IMR-90 (cell line): ENCODE data around the gene KCNIP1. TPM values are rescaled to one million over a fixed set of nuclear protein-coding genes. Genes with fewer than 3 reads are reported as not detected.

ENCODE experiments used
- ATAC-seq: fragments of 200-7000 bp; cut with Tn5 transposase; 2 replicates; pipeline ENCODE4 v1.9.1; 2020; ENCODE audit warnings: low read depth, mild to moderate bottlenecking, moderate library complexity
- BruUV-seq: library from RNA; stranded (reverse); fragments of 400-500 nt; replicated peaks from 2 replicates; lab custom pipeline; 2021; lab: Mats Ljungman, UMichigan
- CTCF ChIA-PET: fragments of 300-600 bp; formaldehyde crosslinking; extraction: SDS; loops from one replicate; lab custom pipeline; 2021; ENCODE audit warnings: antibody characterized with exemption; lab: Yijun Ruan, JAX
- POLR2A ChIA-PET: fragments of 300-600 bp; sonication (Branson Sonifier 250); formaldehyde crosslinking; loops from one replicate; lab custom pipeline; 2022; ENCODE audit warnings: antibody characterized with exemption; ENCODE audit not compliant: unreplicated experiment; lab: Charles Lee
- DNase-seq: peaks from one replicate; pipeline ENCODE4 v3.0.0; 2013
- H2AFZ ChIP-seq: replicated peaks from 2 replicates; pipeline ENCODE3; 2013; ENCODE audit warnings: low read length, mild to moderate bottlenecking; ENCODE audit not compliant: poor library complexity
- H2AK5ac ChIP-seq: 2 replicates; pipeline ENCODE4 v1.6.1; 2013; ENCODE audit warnings: low read depth, low read length, inconsistent platforms
- H2AK9ac ChIP-seq: replicated peaks from 2 replicates; pipeline ENCODE3; 2013; ENCODE audit warnings: mild to moderate bottlenecking, low read depth, low read length, moderate library complexity; ENCODE audit not compliant: poor library complexity
- H2BK120ac ChIP-seq: 2 replicates; pipeline ENCODE4 v1.6.1; 2013; ENCODE audit warnings: low read depth, low read length, inconsistent platforms
- H2BK15ac ChIP-seq: 3 replicates; pipeline ENCODE4 v1.6.1; 2013; ENCODE audit warnings: low read depth, low read length, inconsistent platforms
- H2BK20ac ChIP-seq: 2 replicates; pipeline ENCODE4 v1.6.1; 2013; ENCODE audit warnings: low read depth, mild to moderate bottlenecking, inconsistent platforms, low read length, moderate library complexity
- H2BK5ac ChIP-seq: 2 replicates; pipeline ENCODE4 v1.6.1; 2013; ENCODE audit warnings: mild to moderate bottlenecking, low read depth, low read length, inconsistent platforms; ENCODE audit not compliant: poor library complexity, severe bottlenecking
- H3K14ac ChIP-seq: replicated peaks from 2 replicates; pipeline ENCODE4 v1.6.1; 2013; ENCODE audit warnings: low read depth, low read length, inconsistent platforms
- H3K18ac ChIP-seq: 2 replicates; pipeline ENCODE4 v1.6.1; 2013; ENCODE audit warnings: low read depth, low read length, control low read depth
- H3K23ac ChIP-seq: 2 replicates; pipeline ENCODE4 v1.6.1; 2013; ENCODE audit warnings: low read depth, low read length, inconsistent platforms
- H3K27ac ChIP-seq: 2 replicates; pipeline ENCODE4 v1.5.1; 2013; ENCODE audit warnings: mild to moderate bottlenecking, control low read depth, low read length; ENCODE audit not compliant: insufficient read depth
- H3K27me3 ChIP-seq: 2 replicates; pipeline ENCODE4 v1.6.1; 2013; ENCODE audit warnings: low read length; ENCODE audit not compliant: control insufficient read depth, insufficient read depth
- H3K36me3 ChIP-seq: 2 replicates; pipeline ENCODE4 v1.6.1; 2013; ENCODE audit warnings: low read length, mixed read lengths; ENCODE audit not compliant: control insufficient read depth, insufficient read depth
- H3K4ac ChIP-seq: 2 replicates; pipeline ENCODE4 v1.6.1; 2013; ENCODE audit warnings: low read depth, low read length, inconsistent platforms
- H3K4me1 ChIP-seq: 2 replicates; pipeline ENCODE4 v1.6.1; 2013; ENCODE audit warnings: low read length, mixed read lengths; ENCODE audit not compliant: control insufficient read depth, insufficient read depth
- H3K4me2 ChIP-seq: 2 replicates; pipeline ENCODE4 v1.6.1; 2013; ENCODE audit warnings: low read depth, mild to moderate bottlenecking, control low read depth, low read length, moderate library complexity
- H3K4me3 ChIP-seq: 2 replicates; pipeline ENCODE4 v1.5.1; 2013; ENCODE audit warnings: low read depth, mild to moderate bottlenecking, control low read depth, low read length, moderate library complexity; ENCODE audit not compliant: insufficient read depth
- H3K56ac ChIP-seq: 2 replicates; pipeline ENCODE4 v1.6.1; 2013; ENCODE audit warnings: low read length, inconsistent platforms; ENCODE audit not compliant: insufficient read depth; ENCODE audit errors: extremely low read depth
- H3K79me1 ChIP-seq, 2 experiments: 2 replicates each; pipeline ENCODE4 v1.6.1; 2013; ENCODE audit warnings: low read length in 2 of 2, inconsistent platforms in 1 of 2, low read depth in 1 of 2
- H3K9ac ChIP-seq: 2 replicates; pipeline ENCODE4 v1.6.1; 2013; ENCODE audit warnings: low read depth, low read length, control low read depth
- H3K9me1 ChIP-seq: 2 replicates; pipeline ENCODE4 v1.6.1; 2013; ENCODE audit warnings: low read length, inconsistent platforms; ENCODE audit not compliant: insufficient read depth
- H3K9me3 ChIP-seq: 2 replicates; pipeline ENCODE4 v1.6.1; 2013; ENCODE audit warnings: low read length; ENCODE audit not compliant: control insufficient read depth, insufficient read depth
- H4K20me1 ChIP-seq: 2 replicates; pipeline ENCODE4 v1.6.1; 2013; ENCODE audit warnings: low read length, inconsistent platforms; ENCODE audit not compliant: insufficient read depth
- H4K5ac ChIP-seq: 2 replicates; pipeline ENCODE4 v1.6.1; 2013; ENCODE audit warnings: mild to moderate bottlenecking, low read depth, low read length, control low read depth
- H4K8ac ChIP-seq, 2 experiments: 2 replicates each; pipeline ENCODE4 v1.6.1; 2013; ENCODE audit warnings: low read depth in 2 of 2, low read length in 2 of 2, control low read depth in 1 of 2, inconsistent platforms in 1 of 2
- H4K91ac ChIP-seq: 2 replicates; pipeline ENCODE4 v1.6.1; 2013; ENCODE audit warnings: low read depth, low read length, inconsistent platforms; ENCODE audit not compliant: insufficient read depth
- BHLHE40 ChIP-seq: fragments of 150-350 bp; IDR thresholded peaks from 2 replicates; pipeline ENCODE4 v1.6.1; 2016; ENCODE audit warnings: mild to moderate bottlenecking, low read depth, low read length
- CEBPB ChIP-seq: IDR thresholded peaks from 2 replicates; pipeline ENCODE4 v1.6.1; 2012; ENCODE audit warnings: low read depth, low read length, improper control_type of control experiment
- CHD1 ChIP-seq: IDR thresholded peaks from 2 replicates; pipeline ENCODE4 v1.6.1; 2012; ENCODE audit warnings: low read depth, low read length, improper control_type of control experiment
- CTCF ChIP-seq: conservative IDR thresholded peaks from 2 replicates; pipeline ENCODE4 v1.5.1; 2012; ENCODE audit warnings: mild to moderate bottlenecking, low read depth, low read length, improper control_type of control experiment
- ELK1 ChIP-seq: fragments of 150-350 bp; IDR thresholded peaks from 2 replicates; pipeline ENCODE4 v1.6.1; 2016; ENCODE audit warnings: low read depth, mild to moderate bottlenecking, low read length, moderate library complexity, borderline replicate concordance
- FOS ChIP-seq: fragments of 150-350 bp; IDR thresholded peaks from 2 replicates; pipeline ENCODE4 v1.6.1; 2016; ENCODE audit warnings: low read depth, low read length
- MAFK ChIP-seq: IDR thresholded peaks from 2 replicates; pipeline ENCODE4 v1.6.1; 2012; ENCODE audit warnings: low read depth, low read length, improper control_type of control experiment
- MAZ ChIP-seq: IDR thresholded peaks from 2 replicates; pipeline ENCODE4 v1.6.1; 2012; ENCODE audit warnings: low read depth, mild to moderate bottlenecking, low read length, improper control_type of control experiment, moderate library complexity, borderline replicate concordance
- MXI1 ChIP-seq: IDR thresholded peaks from 2 replicates; pipeline ENCODE4 v1.6.1; 2012; ENCODE audit warnings: low read depth, mild to moderate bottlenecking, low read length, moderate library complexity, borderline replicate concordance
- NFE2L2 ChIP-seq: fragments of 150-350 bp; IDR thresholded peaks from 2 replicates; pipeline ENCODE4 v1.6.1; 2016; ENCODE audit warnings: low read depth, mild to moderate bottlenecking, low read length
- POLR2A ChIP-seq: IDR thresholded peaks from 2 replicates; pipeline ENCODE4 v1.6.1; 2012; ENCODE audit warnings: mild to moderate bottlenecking, low read depth, low read length
- RAD21 ChIP-seq: IDR thresholded peaks from 2 replicates; pipeline ENCODE4 v1.6.1; 2012; ENCODE audit warnings: low read length, improper control_type of control experiment
- RCOR1 ChIP-seq: IDR thresholded peaks from 2 replicates; pipeline ENCODE4 v1.6.1; 2012; ENCODE audit warnings: mild to moderate bottlenecking, low read length, improper control_type of control experiment; ENCODE audit not compliant: insufficient replicate concordance
- RFX5 ChIP-seq: IDR thresholded peaks from 2 replicates; pipeline ENCODE4 v1.8.0; 2012; ENCODE audit warnings: low read depth, mild to moderate bottlenecking, low read length, moderate library complexity
- SMC3 ChIP-seq: fragments of 150-350 bp; IDR thresholded peaks from 2 replicates; pipeline ENCODE4 v1.6.1; 2016; ENCODE audit warnings: low read depth, mild to moderate bottlenecking, antibody characterized with exemption, low read length, moderate library complexity
- USF2 ChIP-seq: fragments of 150-350 bp; IDR thresholded peaks from 2 replicates; pipeline ENCODE4 v1.6.1; 2017; ENCODE audit warnings: mild to moderate bottlenecking, antibody characterized with exemption, low read length, low read depth
- WGBS, 2 experiments: methylation state at CpG; one replicate each; pipeline versions ENCODE4 v1.1.5 to v1.1.7; 2013; ENCODE audit warnings: missing lambda C conversion rate in 2 of 2; ENCODE audit not compliant: insufficient read length in 1 of 2; ENCODE audit errors: extremely low coverage in 2 of 2; 5-methylcytosine and 5-hydroxymethylcytosine counted together
- dilution Hi-C: fragments of 300-500 bp; cut with HindIII; formaldehyde crosslinking; loops from one replicate; pipeline ENCODE4 v1.14.3; 2018; ENCODE audit warnings: low sequenced_read_pairs; ENCODE audit not compliant: unreplicated experiment
- in situ Hi-C: fragments of 300-500 bp; cut with MboI; formaldehyde crosslinking; loops from 3 replicates; pipeline ENCODE4 v1.14.3; 2019; ENCODE audit warnings: low sequenced_read_pairs, inconsistent platforms, mixed read lengths
- intact Hi-C: fragments of 100-400 bp; cut with micrococcal nuclease; formaldehyde crosslinking; loops from 2 replicates; pipeline ENCODE4 v1.10.0; 2022
- polyA plus RNA-seq, 3 experiments: library from polyadenylated mRNA; depleted of rRNA; stranded (reverse); fragments of >200 nt; gene quantifications; 2 replicates each; pipeline ENCODE4 v1.2.3, GENCODE V29; 2012; ENCODE audit warnings: low replicate concordance in 1 of 3
- total RNA-seq: library from RNA; depleted of rRNA; stranded (reverse); fragments of >200 nt; gene quantifications from 2 replicates; pipeline ENCODE4 v1.2.3, GENCODE V29; 2012

The KCNIP1 gene
- total and polyA plus RNA-seq, 2 of the 4 experiments (the other 2 are of a cell fraction): not detected

- H2AK5ac ChIP-seq: no peak overlapping the region
- no peak overlapping the region for H4K5ac ChIP-seq
- no peak overlapping the region for H3K23ac ChIP-seq
- H3K56ac ChIP-seq: no peak overlapping the region
- no peaks in the 10 kb centered on the region; the same call in none of the 2 replicates for H3K27me3 ChIP-seq
- no peak overlapping the region for H2BK5ac ChIP-seq
- no peak for DNase-seq
- no peaks in the 10 kb centered on the region for H3K9me3 ChIP-seq
- no peak overlapping the region for H3K14ac ChIP-seq
- no CpG with 5 or more reads among the region's 3 CpGs for WGBS, 2 experiments
- dilution Hi-C loops: no loop called here
- no peak overlapping the region for H2BK20ac ChIP-seq
- ATAC-seq: no peak
- H3K4me3 ChIP-seq: no peak overlapping the region
- no peak overlapping the region for H2AK9ac ChIP-seq
- H3K4me2 ChIP-seq: no peak overlapping the region
- no peak for TF ChIP-seq USF2
- TF ChIP-seq ELK1: no peak
- TF ChIP-seq RCOR1: no peak
- TF ChIP-seq MXI1: no peak
- TF ChIP-seq MAFK: no peak
- no peak for TF ChIP-seq BHLHE40
- TF ChIP-seq FOS: no peak
- no peak for TF ChIP-seq NFE2L2
- TF ChIP-seq RAD21: no peak
- TF ChIP-seq CHD1: no peak
- no peak for TF ChIP-seq RFX5
- no peak for TF ChIP-seq CTCF
- TF ChIP-seq POLR2A: no peak
- no peak for TF ChIP-seq SMC3
- TF ChIP-seq MAZ: no peak
- no peak for TF ChIP-seq CEBPB
- H3K79me1 ChIP-seq: no peaks in the 10 kb centered on the region
- no peak overlapping the region for H2AFZ ChIP-seq
- intact Hi-C loops: no loop called here
- no peak overlapping the region for H3K27ac ChIP-seq
- BruUV-seq: no TSS peak
- ChIA-PET CTCF (no interaction called here), POLR2A (no interaction called here)
- H3K18ac ChIP-seq: no peak overlapping the region
- H4K91ac ChIP-seq: no peak overlapping the region
- H4K8ac ChIP-seq: no peak overlapping the region
- no peaks in the 10 kb centered on the region for H3K9me1 ChIP-seq
- no peak overlapping the region for H3K4ac ChIP-seq
- H3K4me1 ChIP-seq: no peaks in the 10 kb centered on the region; the same call in 1 of the 2 replicates
- H3K36me3 ChIP-seq: no peaks in the 10 kb centered on the region
- no peak overlapping the region for H2BK15ac ChIP-seq
- H2BK120ac ChIP-seq: no peak overlapping the region
- H3K9ac ChIP-seq: no peak overlapping the region
- in situ Hi-C loops: no loop called here
- H4K20me1 ChIP-seq: no peaks in the 10 kb centered on the region
Measured at GRCh38 chr5:170559296-170559695, 55.5 kb downstream of the KCNIP1 start.
